ENCODE measurements around the gene GRIN2C.

- no peak for TF ChIP-seq CTCF (conservative IDR thresholded peaks at IDR 0.05; ENCODE audit: low read length)
- TF ChIP-seq EZH2phosphoT487 (IDR thresholded peaks at IDR 0.05; ENCODE audit: borderline replicate concordance): no peak
These were observed 53.4 kb downstream of the GRIN2C start for GRCh38 chr17:74806334-74806733.

Data from Loucy (cell line).